ENCODE data around the gene EML5.

The EML5 gene

GRCh38 chr14:88617479-88617878 lies 175.3 kb downstream of the EML5 start:
- H3K27ac ChIP-seq: no peak overlapping the region
- H3K36me3 ChIP-seq (ENCODE audit: control insufficient read depth, insufficient read depth, low read length): no peaks in the 10 kb centered on the region
- no peaks in the 10 kb centered on the region for H3K27me3 ChIP-seq (ENCODE audit: control insufficient read depth, insufficient read depth, low read length)
- no peak overlapping the region for H3K4me3 ChIP-seq (ENCODE audit: low read depth, low read length)
- no peaks in the 10 kb centered on the region for H3K79me2 ChIP-seq
- no peak for TF ChIP-seq CTCF (IDR thresholded peaks at IDR 0.05)
- H3K9ac ChIP-seq: no peak overlapping the region
- no peaks in the 10 kb centered on the region for H3K4me1 ChIP-seq
- H2AFZ ChIP-seq: no peak overlapping the region
- no peaks in the 10 kb centered on the region for H3K9me3 ChIP-seq (ENCODE audit: control insufficient read depth, low read length)
- no peak overlapping the region for H3K4me2 ChIP-seq (ENCODE audit: low read length)

- no peak overlapping the region for H3K27ac ChIP-seq
- no peak overlapping the region for H3K4me2 ChIP-seq (ENCODE audit: low read length)
- H2AFZ ChIP-seq: no peak overlapping the region
- H3K4me1 ChIP-seq: no peaks in the 10 kb centered on the region
- no peak overlapping the region for H3K9ac ChIP-seq
- H3K4me3 ChIP-seq (ENCODE audit: low read depth, low read length): no peak overlapping the region
- H3K27me3 ChIP-seq (ENCODE audit: control insufficient read depth, insufficient read depth, low read length): no peaks in the 10 kb centered on the region
- no peaks in the 10 kb centered on the region for H3K9me3 ChIP-seq (ENCODE audit: control insufficient read depth, low read length)
- TF ChIP-seq CTCF (IDR thresholded peaks at IDR 0.05): no peak
- H3K36me3 ChIP-seq (ENCODE audit: control insufficient read depth, insufficient read depth, low read length): no peaks in the 10 kb centered on the region
- H3K79me2 ChIP-seq: no peaks in the 10 kb centered on the region
These were observed 176.1 kb downstream of the EML5 start for GRCh38 chr14:88616697-88617096.

GRCh38 chr14:88614218-88614907 lies 178.4 kb downstream of the EML5 start:
- Histone ChIP-seq H3K79me2 (no peaks in the 10 kb centered on the region), H3K4me1 (no peaks in the 10 kb centered on the region), H2AFZ (no peak overlapping the region), H3K4me3 (ENCODE audit: low read depth, low read length) (no peak overlapping the region), H3K27ac (no peak overlapping the region), H3K9me3 (ENCODE audit: control insufficient read depth, low read length) (no peaks in the 10 kb centered on the region), H3K9ac (no peak overlapping the region), H3K4me2 (ENCODE audit: low read length) (no peak overlapping the region), H3K36me3 (ENCODE audit: control insufficient read depth, insufficient read depth, low read length) (no peaks in the 10 kb centered on the region), H3K27me3 (ENCODE audit: control insufficient read depth, insufficient read depth, low read length) (no peaks in the 10 kb centered on the region)
- TF ChIP-seq CTCF (IDR thresholded peaks at IDR 0.05): no peak

- Histone ChIP-seq H3K9me3 (ENCODE audit: control insufficient read depth, low read length) (no peaks in the 10 kb centered on the region), H3K79me2 (no peaks in the 10 kb centered on the region), H3K9ac (no peak overlapping the region), H3K27ac (no peak overlapping the region), H3K4me2 (ENCODE audit: low read length) (no peak overlapping the region), H3K4me3 (ENCODE audit: low read depth, low read length) (no peak overlapping the region), H3K27me3 (ENCODE audit: control insufficient read depth, insufficient read depth, low read length) (no peaks in the 10 kb centered on the region), H3K36me3 (ENCODE audit: control insufficient read depth, insufficient read depth, low read length) (no peaks in the 10 kb centered on the region), H3K4me1 (no peaks in the 10 kb centered on the region), H2AFZ (no peak overlapping the region)
- TF ChIP-seq CTCF (IDR thresholded peaks at IDR 0.05): no peak
These were observed 179.2 kb downstream of the EML5 start for GRCh38 chr14:88613552-88614010.

GRCh38 chr14:88612981-88613380 lies 179.8 kb downstream of the EML5 start:
- Histone ChIP-seq H3K9me3 (ENCODE audit: control insufficient read depth, low read length) (no peaks in the 10 kb centered on the region), H3K27ac (no peak overlapping the region)
- no peak for TF ChIP-seq CTCF (IDR thresholded peaks at IDR 0.05)

More at GRCh38 chr14:88612981-88613380, 179.8 kb downstream of the EML5 start:
- H3K4me3 ChIP-seq (ENCODE audit: low read depth, low read length): no peak overlapping the region
- H3K4me2 ChIP-seq (ENCODE audit: low read length): no peak overlapping the region
- H3K27me3 ChIP-seq (ENCODE audit: control insufficient read depth, insufficient read depth, low read length): no peaks in the 10 kb centered on the region
- H3K4me1 ChIP-seq: no peaks in the 10 kb centered on the region
- H3K9ac ChIP-seq: no peak overlapping the region
- no peaks in the 10 kb centered on the region for H3K36me3 ChIP-seq (ENCODE audit: control insufficient read depth, insufficient read depth, low read length)
- H2AFZ ChIP-seq: no peak overlapping the region
- H3K79me2 ChIP-seq: no peaks in the 10 kb centered on the region
